Caco-2 (cell line): ENCODE measurements around the gene ZMYM4. TPM values are rescaled to one million over a fixed set of nuclear protein-coding genes. Genes with fewer than 3 reads are reported as not detected.

Experiments used
- BruUV-seq: library from RNA; stranded (reverse); fragments of 400-500 nt; replicated peaks from 2 replicates; lab custom pipeline; 2021; lab: Mats Ljungman, UMichigan
- CTCF ChIA-PET: fragments of 300-600 bp; sonication (Branson Sonifier 250); formaldehyde crosslinking; loops from one replicate; lab custom pipeline; 2022; ENCODE audit warnings: antibody characterized with exemption; lab: Charles Lee
- POLR2A ChIA-PET: fragments of 300-600 bp; sonication (Branson Sonifier 250); formaldehyde crosslinking; loops from one replicate; lab custom pipeline; 2022; ENCODE audit warnings: antibody characterized with exemption; lab: Charles Lee
- DNase-seq, 2 experiments: peaks; one replicate each; pipeline versions ENCODE4 v3.0.0 to v3.0.0-alpha.2; 2020 to 2022
- H3K27me3 ChIP-seq: replicated peaks from 2 replicates; pipeline ENCODE4 v1.6.0; 2011; ENCODE audit warnings: low read length; ENCODE audit not compliant: control insufficient read depth, insufficient read depth
- H3K36me3 ChIP-seq: 2 replicates; pipeline ENCODE4 v1.5.1; 2011; ENCODE audit warnings: low read length; ENCODE audit not compliant: control insufficient read depth, insufficient read depth
- H3K4me1 ChIP-seq: fragments of 250-450 bp; sonication (Bioruptor Pico); 2 replicates; pipeline ENCODE4 v1.5.1; 2020; ENCODE audit warnings: mild to moderate bottlenecking
- H3K4me3 ChIP-seq: 2 replicates; pipeline ENCODE4 v1.5.1; 2011; ENCODE audit warnings: low read depth, mild to moderate bottlenecking, control low read depth, low read length
- H3K9me3 ChIP-seq: fragments of 250-450 bp; sonication (Bioruptor Pico); 2 replicates; pipeline ENCODE4 v1.5.1; 2020; ENCODE audit warnings: mild to moderate bottlenecking, moderate library complexity
- H3K27ac Mint-ChIP-seq: one replicate; pipeline ENCODE4 v1.8.0; 2022; ENCODE audit warnings: mixed read lengths; ENCODE audit not compliant: unreplicated experiment
- H3K27me3 Mint-ChIP-seq: one replicate; pipeline ENCODE4 v1.8.0; 2022; ENCODE audit warnings: mixed read lengths; ENCODE audit not compliant: insufficient read depth, unreplicated experiment
- H3K36me3 Mint-ChIP-seq: one replicate; pipeline ENCODE4 v1.8.0; 2022; ENCODE audit warnings: mild to moderate bottlenecking, mixed read lengths; ENCODE audit not compliant: insufficient read depth, unreplicated experiment
- H3K4me1 Mint-ChIP-seq: one replicate; pipeline ENCODE4 v1.8.0; 2022; ENCODE audit warnings: low read depth, mixed read lengths; ENCODE audit not compliant: unreplicated experiment
- H3K4me3 Mint-ChIP-seq: one replicate; pipeline ENCODE4 v1.8.0; 2022; ENCODE audit warnings: mild to moderate bottlenecking, moderate library complexity, mixed read lengths; ENCODE audit not compliant: unreplicated experiment
- H3K9me3 Mint-ChIP-seq: one replicate; pipeline ENCODE4 v1.8.0; 2022; ENCODE audit warnings: mixed read lengths; ENCODE audit not compliant: unreplicated experiment
- intact Hi-C: fragments of 100-400 bp; cut with micrococcal nuclease; formaldehyde crosslinking; loops from one replicate; pipeline ENCODE4 v1.10.0; 2022; ENCODE audit not compliant: unreplicated experiment
- total RNA-seq: library from RNA; stranded (reverse); gene quantifications from 2 replicates; pipeline ENCODE4 v1.2.3, GENCODE V29; 2022
- TF ChIP-seq, protein P1 (sequence below), 2 experiments: fragments of 200-600 bp in 1 of 2; IDR thresholded peaks; 1 replicate in 1 of 2; 2 replicates in 1 of 2; pipeline versions ENCODE4 v1.5.1 to v1.8.0; 2011 to 2022; ENCODE audit warnings: antibody characterized with exemption in 1 of 2, control low read depth in 1 of 2, inconsistent platforms in 1 of 2, low read depth in 1 of 2, low read length in 1 of 2, mild to moderate bottlenecking in 1 of 2, moderate library complexity in 1 of 2; ENCODE audit not compliant: insufficient read depth in 1 of 2, severe bottlenecking in 1 of 2, unreplicated experiment in 1 of 2

Gene ZMYM4
- total RNA-seq, 1 experiment from 2014 or later, result 26.5 TPM

DNA sequence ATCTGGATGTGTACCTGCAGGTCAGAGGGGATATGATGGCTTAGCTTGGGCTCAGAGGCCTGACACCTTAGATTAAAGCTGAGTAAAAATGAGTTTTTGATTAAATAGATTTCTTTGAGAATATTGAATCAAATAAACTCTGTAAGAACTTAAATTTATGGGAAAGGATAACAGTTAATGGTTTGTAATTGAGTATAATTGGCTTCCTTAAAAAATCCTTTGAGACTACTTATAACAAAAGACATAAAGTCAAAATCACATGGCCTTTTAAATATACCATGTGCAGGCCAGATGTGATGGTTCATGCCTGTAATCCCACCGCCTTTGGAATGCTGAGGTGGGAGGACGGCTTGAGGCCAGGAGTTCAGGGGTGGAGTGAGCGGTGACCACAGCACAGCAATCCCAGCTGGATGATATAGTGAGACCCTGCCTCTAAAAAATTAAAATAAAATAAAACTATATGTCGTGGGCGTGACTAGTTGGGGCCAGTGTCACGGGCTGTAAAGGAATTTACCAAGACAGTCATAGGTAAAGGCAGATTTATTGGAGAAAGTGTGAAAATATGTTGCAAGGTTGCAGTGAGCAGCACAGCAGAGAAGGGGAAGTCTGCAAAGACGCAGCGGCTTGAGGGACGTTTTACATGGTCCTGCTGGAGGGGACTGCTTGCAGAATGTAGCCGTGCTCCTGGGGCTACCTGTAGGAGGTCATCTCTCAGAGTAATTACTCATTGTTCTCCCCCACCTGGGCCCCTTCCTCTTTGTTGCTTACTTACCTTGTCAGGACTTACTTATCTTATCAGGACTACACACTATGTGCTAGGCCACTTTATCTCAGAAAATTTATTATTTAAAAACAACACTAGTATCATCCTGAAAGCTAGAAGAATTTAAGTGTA, 122.3 kb downstream of the ZMYM4 start:
- H3K27ac Mint-ChIP-seq, result no peak overlapping the region
- CTCF ChIA-PET, result no interaction called here

DNA sequence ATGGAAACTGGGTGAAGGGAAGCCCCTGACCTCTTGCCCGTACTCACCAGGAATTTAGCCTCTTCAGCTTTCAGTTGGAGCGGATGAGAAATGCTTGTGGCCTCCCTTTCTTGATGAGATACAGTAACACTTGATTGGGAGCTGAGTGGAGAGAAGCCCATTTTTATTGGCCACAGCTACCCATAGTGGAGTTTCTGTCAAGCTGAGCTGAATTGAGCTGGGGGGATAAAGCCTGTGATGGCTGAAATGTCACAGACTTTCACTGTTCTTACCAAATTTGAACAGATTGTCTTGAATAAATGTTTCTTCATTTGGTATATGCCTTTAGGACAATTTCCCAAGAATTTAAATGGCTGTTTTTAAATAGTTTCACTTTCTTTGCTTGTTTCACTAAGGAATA, 125.9 kb downstream of the ZMYM4 start:
- intact Hi-C loops, result no loop called here
- Mint-ChIP-seq H3K27me3 (no peaks in the 10 kb centered on the region), H3K4me3 (no peak overlapping the region), H3K9me3 (no peaks in the 10 kb centered on the region), H3K36me3 (peaks cover 24% of the 10 kb centered on the region), H3K27ac (no peak overlapping the region), H3K4me1 (no peaks in the 10 kb centered on the region)
- Histone ChIP-seq H3K36me3 (no peaks in the 10 kb centered on the region), H3K27me3 (no peaks in the 10 kb centered on the region), H3K4me3 (no peak overlapping the region), H3K9me3 (no peaks in the 10 kb centered on the region), H3K4me1 (no peaks in the 10 kb centered on the region)
- DNase-seq, result no peak
- TF ChIP-seq, protein P1, sequence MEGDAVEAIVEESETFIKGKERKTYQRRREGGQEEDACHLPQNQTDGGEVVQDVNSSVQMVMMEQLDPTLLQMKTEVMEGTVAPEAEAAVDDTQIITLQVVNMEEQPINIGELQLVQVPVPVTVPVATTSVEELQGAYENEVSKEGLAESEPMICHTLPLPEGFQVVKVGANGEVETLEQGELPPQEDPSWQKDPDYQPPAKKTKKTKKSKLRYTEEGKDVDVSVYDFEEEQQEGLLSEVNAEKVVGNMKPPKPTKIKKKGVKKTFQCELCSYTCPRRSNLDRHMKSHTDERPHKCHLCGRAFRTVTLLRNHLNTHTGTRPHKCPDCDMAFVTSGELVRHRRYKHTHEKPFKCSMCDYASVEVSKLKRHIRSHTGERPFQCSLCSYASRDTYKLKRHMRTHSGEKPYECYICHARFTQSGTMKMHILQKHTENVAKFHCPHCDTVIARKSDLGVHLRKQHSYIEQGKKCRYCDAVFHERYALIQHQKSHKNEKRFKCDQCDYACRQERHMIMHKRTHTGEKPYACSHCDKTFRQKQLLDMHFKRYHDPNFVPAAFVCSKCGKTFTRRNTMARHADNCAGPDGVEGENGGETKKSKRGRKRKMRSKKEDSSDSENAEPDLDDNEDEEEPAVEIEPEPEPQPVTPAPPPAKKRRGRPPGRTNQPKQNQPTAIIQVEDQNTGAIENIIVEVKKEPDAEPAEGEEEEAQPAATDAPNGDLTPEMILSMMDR (IDR thresholded peaks at IDR 0.05; ENCODE audit: insufficient read depth in 1 of 2, low read depth in 1 of 2, low read length in 1 of 2, severe bottlenecking in 1 of 2, unreplicated experiment in 1 of 2), result no peak
- CTCF ChIA-PET, result no interaction called here
- BruUV-seq, result no TSS peak
- POLR2A ChIA-PET, result no interaction called here

More for the DNA sequence above, 122.3 kb downstream of the ZMYM4 start:
- Mint-ChIP-seq H3K36me3 (peaks cover 10% of the 10 kb centered on the region), H3K9me3 (no peaks in the 10 kb centered on the region), H3K27me3 (no peaks in the 10 kb centered on the region), H3K4me1 (no peaks in the 10 kb centered on the region), H3K4me3 (no peak overlapping the region)
- POLR2A ChIA-PET, result no interaction called here
- Histone ChIP-seq H3K4me1 (no peaks in the 10 kb centered on the region), H3K4me3 (no peak overlapping the region), H3K27me3 (no peaks in the 10 kb centered on the region), H3K36me3 (no peaks in the 10 kb centered on the region), H3K9me3 (no peaks in the 10 kb centered on the region)
- intact Hi-C loops, result no loop called here
- BruUV-seq, result no TSS peak
- TF ChIP-seq, protein P1 (IDR thresholded peaks at IDR 0.05; ENCODE audit: insufficient read depth in 1 of 2, low read depth in 1 of 2, low read length in 1 of 2, severe bottlenecking in 1 of 2, unreplicated experiment in 1 of 2), result no peak
- no peak for DNase-seq

DNA sequence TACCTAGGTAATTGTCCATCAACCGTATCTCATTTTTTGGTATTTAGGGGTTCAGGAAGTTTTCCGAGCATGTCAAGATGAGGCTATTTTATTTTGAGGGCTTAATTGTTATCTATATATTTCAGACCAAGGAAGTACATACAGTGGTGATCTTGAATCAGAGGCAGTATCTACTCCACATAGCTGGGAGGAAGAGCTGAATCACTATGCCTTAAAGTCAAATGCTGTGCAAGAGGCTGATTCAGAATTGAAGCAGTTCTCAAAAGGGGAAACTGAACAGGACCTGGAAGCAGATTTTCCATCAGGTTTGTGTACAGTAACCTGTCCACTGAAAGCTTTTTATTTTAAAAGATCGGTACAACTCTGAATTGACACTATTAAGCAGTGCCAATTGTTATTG, 130.2 kb downstream of the ZMYM4 start:
- intact Hi-C loops, result no loop called here
- Mint-ChIP-seq H3K27me3 (no peaks in the 10 kb centered on the region), H3K9me3 (no peaks in the 10 kb centered on the region), H3K4me3 (no peak overlapping the region), H3K27ac (no peak overlapping the region), H3K4me1 (no peaks in the 10 kb centered on the region), H3K36me3 (peaks cover 26% of the 10 kb centered on the region)
- H3K4me3 ChIP-seq, result no peak overlapping the region
- no peaks in the 10 kb centered on the region for H3K9me3 ChIP-seq
- H3K27me3 ChIP-seq, result no peaks in the 10 kb centered on the region
- POLR2A ChIA-PET, result no interaction called here
- H3K36me3 ChIP-seq, result no peaks in the 10 kb centered on the region
- DNase-seq, result no peak
- CTCF ChIA-PET, result no interaction called here
- BruUV-seq, result no TSS peak
- TF ChIP-seq, protein P1 (IDR thresholded peaks at IDR 0.05; ENCODE audit: insufficient read depth in 1 of 2, low read depth in 1 of 2, low read length in 1 of 2, severe bottlenecking in 1 of 2, unreplicated experiment in 1 of 2), result no peak
- no peaks in the 10 kb centered on the region for H3K4me1 ChIP-seq
